T-helper 2 cell treated with Interferon-gamma antibody and Interleukin-4, amounts not matched to agents 5 μg/mL and 100 μg/mL, for 36 hours (primary cell): Measurements from ENCODE around the gene PPP1R36.
"Not testable (repeated sequence)": the region's sequence is repeated elsewhere in the genome, so short reads cannot be mapped to it uniquely, and the experiment has no call there.

Experiments used
- DNase-seq: peaks from one replicate; pipeline ENCODE4 v3.0.0; 2021; ENCODE audit warnings: low spot score
- H3K27ac Mint-ChIP-seq: one replicate; pipeline ENCODE4 v1.8.0; 2021; ENCODE audit warnings: mild to moderate bottlenecking, mixed read lengths
- H3K27me3 Mint-ChIP-seq: one replicate; pipeline ENCODE4 v1.8.0; 2021; ENCODE audit warnings: low read depth, mixed read lengths
- H3K36me3 Mint-ChIP-seq: one replicate; pipeline ENCODE4 v1.8.0; 2021; ENCODE audit warnings: low read depth, mixed read lengths
- H3K4me1 Mint-ChIP-seq: one replicate; pipeline ENCODE4 v1.8.0; 2021; ENCODE audit warnings: low read depth, mixed read lengths
- H3K4me3 Mint-ChIP-seq: one replicate; pipeline ENCODE4 v1.8.0; 2022; ENCODE audit warnings: mild to moderate bottlenecking, moderate library complexity, mixed read lengths
- H3K9me3 Mint-ChIP-seq: one replicate; pipeline ENCODE4 v1.8.0; 2021; ENCODE audit warnings: mixed read lengths

PPP1R36 gene

DNA sequence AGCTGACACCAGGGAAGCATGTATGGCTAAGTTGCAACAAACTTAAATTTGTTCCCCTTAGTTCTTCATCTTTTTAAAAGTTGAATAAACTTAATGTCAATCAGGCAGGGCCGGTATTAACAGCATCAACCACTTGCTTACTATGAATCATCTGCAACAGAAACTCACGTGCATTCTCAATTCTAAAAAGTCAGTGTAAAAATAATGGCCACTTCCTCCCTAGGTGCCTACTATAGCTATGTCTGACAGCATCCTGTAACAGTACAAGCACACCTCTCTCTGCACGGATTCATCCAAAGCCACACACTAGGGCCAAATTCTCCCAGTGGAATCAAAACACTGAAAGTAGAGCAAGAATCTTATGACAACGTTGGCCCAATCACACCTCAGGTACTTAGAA lies 48.6 kb downstream of the PPP1R36 start:
- Mint-ChIP-seq H3K27ac (no peak overlapping the region), H3K9me3 (no peaks in the 10 kb centered on the region), H3K4me3 (no peak overlapping the region), H3K27me3 (peaks cover 20% of the 10 kb centered on the region), H3K4me1 (peaks cover 2% of the 10 kb centered on the region), H3K36me3 (no peaks in the 10 kb centered on the region)
- DNase-seq: no peak

DNA sequence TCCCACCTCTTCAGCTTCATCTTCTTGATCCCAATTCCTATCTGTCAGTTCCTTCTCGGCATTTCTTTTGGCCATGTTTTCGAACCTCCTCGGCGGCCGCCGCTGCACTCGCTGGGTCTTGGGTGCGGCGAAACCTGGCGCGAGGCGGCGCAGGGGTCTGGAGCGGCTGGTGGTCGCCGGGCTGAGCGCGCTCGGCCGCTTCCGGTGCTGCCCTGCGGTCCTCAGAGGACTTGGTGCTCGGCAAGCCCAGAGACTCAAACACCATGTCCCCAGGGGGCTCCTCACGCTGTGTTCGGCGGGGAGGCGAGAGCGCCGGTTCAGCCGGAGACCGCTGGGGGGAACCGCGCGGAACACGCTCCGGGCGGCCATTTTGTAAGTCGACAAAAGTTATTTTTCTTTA lies 51.8 kb downstream of the PPP1R36 start:
- H3K4me3 Mint-ChIP-seq: no peak overlapping the region
- H3K27me3 Mint-ChIP-seq: peaks cover 16% of the 10 kb centered on the region
- H3K9me3 Mint-ChIP-seq: no peaks in the 10 kb centered on the region
- no peaks in the 10 kb centered on the region for H3K36me3 Mint-ChIP-seq
- no peak overlapping the region for H3K27ac Mint-ChIP-seq
- H3K4me1 Mint-ChIP-seq: peaks cover 2% of the 10 kb centered on the region
- DNase-seq: no peak

DNA sequence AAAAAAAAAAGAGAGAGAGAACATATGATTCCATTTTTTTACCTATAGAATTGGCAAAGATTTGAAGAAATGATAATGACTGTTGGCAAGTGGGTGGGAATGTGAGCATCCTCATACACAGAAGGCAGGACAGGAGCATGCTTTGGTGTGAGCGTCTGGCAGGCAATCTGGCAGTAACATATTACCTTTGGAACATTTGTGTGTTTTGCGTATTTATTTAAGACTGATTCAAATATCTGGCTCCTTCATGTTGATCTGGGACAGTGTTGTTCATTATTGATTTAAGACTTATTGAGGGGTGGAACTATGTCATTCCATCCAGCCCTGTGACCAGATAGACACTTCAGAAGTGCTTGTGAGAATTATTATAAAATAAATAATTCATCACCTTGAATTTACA lies 53.1 kb downstream of the PPP1R36 start:
- Mint-ChIP-seq H3K4me3 (no peak overlapping the region), H3K9me3 (no peaks in the 10 kb centered on the region), H3K27ac (no peak overlapping the region), H3K27me3 (peaks cover 21% of the 10 kb centered on the region), H3K36me3 (no peaks in the 10 kb centered on the region), H3K4me1 (peaks cover 2% of the 10 kb centered on the region)
- DNase-seq: no peak

GRCh38 chr14:64604001-64604400 lies 54.2 kb downstream of the PPP1R36 start:
- DNase-seq: no peak
- Mint-ChIP-seq H3K36me3 (no peaks in the 10 kb centered on the region), H3K27me3 (peaks cover 21% of the 10 kb centered on the region), H3K9me3 (no peaks in the 10 kb centered on the region), H3K4me3 (no peak overlapping the region), H3K27ac (no peak overlapping the region), H3K4me1 (no peaks in the 10 kb centered on the region)

GRCh38 chr14:64604881-64605280 lies 55.1 kb downstream of the PPP1R36 start:
- no peaks in the 10 kb centered on the region for H3K4me1 Mint-ChIP-seq
- no peak overlapping the region for H3K4me3 Mint-ChIP-seq
- no peak overlapping the region for H3K27ac Mint-ChIP-seq
- H3K27me3 Mint-ChIP-seq: peaks cover 22% of the 10 kb centered on the region
- DNase-seq: no peak
- no peaks in the 10 kb centered on the region for H3K36me3 Mint-ChIP-seq
- H3K9me3 Mint-ChIP-seq: no peaks in the 10 kb centered on the region

- H3K4me1 Mint-ChIP-seq: no peaks in the 10 kb centered on the region
- H3K36me3 Mint-ChIP-seq: no peaks in the 10 kb centered on the region
- no peak overlapping the region for H3K27ac Mint-ChIP-seq
- H3K27me3 Mint-ChIP-seq: peaks cover 18% of the 10 kb centered on the region
- H3K4me3 Mint-ChIP-seq: no peak overlapping the region
- no peaks in the 10 kb centered on the region for H3K9me3 Mint-ChIP-seq
- DNase-seq: no peak
Measured at GRCh38 chr14:64605926-64606685, 56.3 kb downstream of the PPP1R36 start.

DNA sequence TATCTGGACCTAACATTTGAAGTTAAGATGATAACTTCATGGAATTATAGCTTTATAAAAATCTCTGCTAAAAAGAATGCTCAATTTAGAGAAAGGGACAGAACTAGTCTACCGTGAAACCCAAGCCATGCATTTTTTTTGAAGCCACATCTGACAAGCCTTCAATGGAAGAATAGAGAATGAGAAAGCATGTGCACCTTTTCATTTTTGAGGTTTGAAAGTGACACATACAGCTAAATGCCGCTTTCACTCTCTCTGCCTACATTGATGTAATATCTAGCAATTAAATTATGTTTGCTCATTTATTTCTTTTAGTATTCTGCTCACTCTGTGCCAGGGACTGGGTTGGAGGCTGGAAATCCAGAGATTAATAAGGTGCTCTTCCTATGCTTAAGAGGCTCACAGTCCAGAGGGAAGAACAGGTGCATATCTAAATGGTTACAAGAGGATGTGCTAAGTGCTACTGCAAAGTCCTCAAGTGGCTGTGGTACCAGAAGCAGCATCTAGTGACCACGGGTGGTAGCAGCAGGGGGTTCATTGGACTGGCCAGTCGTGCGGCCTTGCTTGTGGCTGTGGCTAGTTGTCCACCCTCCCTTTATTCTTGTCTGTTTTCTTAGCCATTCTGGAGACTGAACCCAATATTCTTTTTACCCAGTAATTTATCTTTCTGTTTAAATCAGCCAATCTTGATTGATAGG lies 60.4 kb downstream of the PPP1R36 start:
- Mint-ChIP-seq H3K36me3 (no peaks in the 10 kb centered on the region), H3K4me3 (no peak overlapping the region), H3K4me1 (no peaks in the 10 kb centered on the region), H3K27ac (no peak overlapping the region), H3K9me3 (no peaks in the 10 kb centered on the region), H3K27me3 (peaks cover 20% of the 10 kb centered on the region)
- no peak for DNase-seq

DNA sequence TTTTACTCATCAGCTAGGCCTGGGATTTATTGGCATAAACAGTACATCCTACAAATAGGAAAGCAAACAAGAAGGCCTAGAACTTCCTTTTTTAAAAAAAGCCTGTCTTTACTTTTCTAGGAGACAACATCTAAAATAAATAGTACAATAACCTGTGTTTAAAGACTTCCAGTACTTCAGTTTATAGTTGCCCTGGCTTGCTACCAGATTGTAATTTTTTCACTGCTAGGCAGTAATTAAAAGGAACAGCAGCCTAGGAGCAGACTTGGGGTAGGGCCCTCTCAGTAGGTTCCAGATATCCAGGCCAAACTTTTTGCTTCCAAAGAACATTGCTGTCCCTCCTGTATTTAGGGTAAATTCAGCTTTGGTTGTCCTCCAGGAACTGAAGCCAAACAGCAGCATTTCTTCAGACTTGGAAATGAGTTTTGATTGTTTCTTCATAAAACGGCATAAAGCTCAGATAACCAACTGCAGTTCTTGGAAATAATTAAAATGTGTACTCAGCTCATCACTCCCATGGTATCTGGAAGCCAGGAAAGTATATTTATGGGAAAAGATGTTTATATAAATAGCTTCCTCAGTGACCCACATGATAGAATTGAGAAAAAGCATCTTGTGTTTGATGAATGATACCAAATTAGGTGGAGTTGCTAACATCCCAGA lies 61.7 kb downstream of the PPP1R36 start:
- no peaks in the 10 kb centered on the region for H3K4me1 Mint-ChIP-seq
- DNase-seq: no peak
- no peaks in the 10 kb centered on the region for H3K36me3 Mint-ChIP-seq
- H3K4me3 Mint-ChIP-seq: no peak overlapping the region
- no peak overlapping the region for H3K27ac Mint-ChIP-seq
- no peaks in the 10 kb centered on the region for H3K9me3 Mint-ChIP-seq
- peaks cover 16% of the 10 kb centered on the region for H3K27me3 Mint-ChIP-seq

DNA sequence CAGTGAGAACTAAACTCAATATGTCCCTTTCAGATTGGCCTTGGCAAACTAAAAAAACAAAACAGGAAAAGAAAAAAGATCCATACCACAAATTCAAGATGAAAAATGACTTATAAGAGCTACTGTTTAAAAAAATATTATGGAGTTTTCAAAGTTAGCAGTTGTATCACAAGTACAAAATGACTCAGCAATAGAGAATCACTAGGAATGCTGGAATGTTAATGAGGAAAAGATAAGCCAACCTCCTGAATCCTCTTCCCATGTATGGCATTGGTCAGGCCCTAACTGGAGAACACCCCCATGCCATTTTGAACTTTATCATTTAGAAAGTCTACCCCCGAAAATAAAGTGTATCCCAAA lies 62.2 kb downstream of the PPP1R36 start:
- H3K4me3 Mint-ChIP-seq: no peak overlapping the region
- H3K4me1 Mint-ChIP-seq: no peaks in the 10 kb centered on the region
- H3K27ac Mint-ChIP-seq: no peak overlapping the region
- H3K27me3 Mint-ChIP-seq: peaks cover 14% of the 10 kb centered on the region
- DNase-seq: no peak
- no peaks in the 10 kb centered on the region for H3K36me3 Mint-ChIP-seq
- H3K9me3 Mint-ChIP-seq: no peaks in the 10 kb centered on the region

DNA sequence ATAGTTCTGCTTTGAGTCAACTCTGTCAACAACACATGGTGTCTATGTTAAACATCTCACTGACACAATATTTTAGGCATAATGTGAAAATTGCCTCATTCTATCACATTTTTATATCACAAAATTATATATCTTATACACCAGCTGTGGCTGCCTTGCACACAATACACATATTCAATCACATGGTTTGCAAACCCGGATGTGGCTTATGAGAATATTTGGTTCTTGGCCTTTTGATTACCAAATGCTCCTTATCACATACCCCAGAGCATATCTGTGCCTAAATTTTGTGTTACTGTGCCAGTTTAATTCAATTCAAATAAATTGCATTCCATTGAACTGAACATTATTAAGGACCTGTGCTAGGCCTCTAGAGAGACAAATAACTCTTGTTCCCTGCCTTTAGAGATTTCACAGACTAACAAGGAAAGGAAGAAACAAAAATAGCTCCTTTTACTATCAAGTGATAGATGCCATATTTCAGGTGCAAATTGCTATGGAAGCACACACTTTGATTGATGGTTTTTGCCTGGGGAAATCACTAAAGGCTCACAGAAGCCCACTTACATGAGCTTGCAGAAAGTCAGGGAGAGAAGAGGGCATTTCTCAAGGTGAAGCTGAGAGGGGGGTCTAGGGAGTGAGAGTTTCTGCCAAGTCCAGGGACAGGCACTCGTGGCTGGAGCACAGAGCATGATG lies 63.4 kb downstream of the PPP1R36 start:
- Mint-ChIP-seq H3K27me3 (peaks cover 14% of the 10 kb centered on the region), H3K4me1 (no peaks in the 10 kb centered on the region), H3K9me3 (no peaks in the 10 kb centered on the region), H3K4me3 (no peak overlapping the region), H3K27ac (no peak overlapping the region), H3K36me3 (no peaks in the 10 kb centered on the region)
- DNase-seq: no peak

GRCh38 chr14:64614166-64614565 lies 64.4 kb downstream of the PPP1R36 start:
- Mint-ChIP-seq H3K27me3 (peaks cover 14% of the 10 kb centered on the region), H3K4me1 (no peaks in the 10 kb centered on the region), H3K27ac (no peak overlapping the region), H3K9me3 (no peaks in the 10 kb centered on the region), H3K4me3 (no peak overlapping the region), H3K36me3 (no peaks in the 10 kb centered on the region)
- no peak for DNase-seq

- no peak overlapping the region for H3K27ac Mint-ChIP-seq
Measured at GRCh38 chr14:64614805-64615391, 65.1 kb downstream of the PPP1R36 start.

GRCh38 chr14:64617872-64618408 lies 68.2 kb downstream of the PPP1R36 start:
- peaks cover 18% of the 10 kb centered on the region for H3K27me3 Mint-ChIP-seq
- H3K4me3 Mint-ChIP-seq, DNase-seq, H3K9me3 Mint-ChIP-seq, H3K36me3 Mint-ChIP-seq, H3K27ac Mint-ChIP-seq, H3K4me1 Mint-ChIP-seq: not testable (repeated sequence)

More at GRCh38 chr14:64614805-64615391, 65.1 kb downstream of the PPP1R36 start:
- no peaks in the 10 kb centered on the region for H3K4me1 Mint-ChIP-seq
- H3K9me3 Mint-ChIP-seq: no peaks in the 10 kb centered on the region
- peaks cover 13% of the 10 kb centered on the region for H3K27me3 Mint-ChIP-seq
- DNase-seq: no peak
- no peaks in the 10 kb centered on the region for H3K36me3 Mint-ChIP-seq
- H3K4me3 Mint-ChIP-seq: no peak overlapping the region
